ENCODE data around the gene KLF7.
A peak's percentile ranks its signal among the peaks of the same experiment; 100 is the strongest.

KLF7 gene

DNA sequence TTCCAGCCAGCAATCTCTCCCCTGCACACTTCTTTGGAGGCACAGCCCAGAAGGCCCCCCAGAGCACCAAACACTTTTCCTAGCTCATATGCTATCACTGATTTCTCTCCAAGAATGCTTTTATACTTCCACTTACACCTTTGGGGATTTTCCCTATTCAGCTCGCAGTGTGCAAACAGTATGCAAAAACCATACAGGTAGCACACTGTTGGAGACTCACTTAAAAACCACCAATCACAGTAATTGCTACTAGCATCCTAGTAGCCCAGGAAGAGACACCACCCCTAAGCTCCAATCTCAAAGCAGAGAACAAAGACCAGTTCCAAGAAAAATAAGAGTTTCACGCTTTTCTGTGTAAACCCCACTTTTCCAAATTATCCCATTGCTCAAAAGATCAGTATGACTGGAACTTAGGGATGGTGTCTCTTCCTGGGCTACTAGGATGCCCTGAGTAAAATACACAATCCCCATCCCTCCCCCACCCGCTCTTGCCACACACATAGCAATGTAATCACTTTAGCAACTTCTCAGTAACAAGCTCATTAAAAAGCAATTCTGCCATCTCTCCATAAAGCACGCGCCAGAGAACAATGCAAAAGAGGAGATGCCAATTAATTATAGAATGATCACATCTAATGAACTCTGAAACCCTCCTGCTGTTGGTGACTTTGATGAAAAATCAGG lies 43.0 kb downstream of the KLF7 start:
- DNase-seq = no peak

DNA sequence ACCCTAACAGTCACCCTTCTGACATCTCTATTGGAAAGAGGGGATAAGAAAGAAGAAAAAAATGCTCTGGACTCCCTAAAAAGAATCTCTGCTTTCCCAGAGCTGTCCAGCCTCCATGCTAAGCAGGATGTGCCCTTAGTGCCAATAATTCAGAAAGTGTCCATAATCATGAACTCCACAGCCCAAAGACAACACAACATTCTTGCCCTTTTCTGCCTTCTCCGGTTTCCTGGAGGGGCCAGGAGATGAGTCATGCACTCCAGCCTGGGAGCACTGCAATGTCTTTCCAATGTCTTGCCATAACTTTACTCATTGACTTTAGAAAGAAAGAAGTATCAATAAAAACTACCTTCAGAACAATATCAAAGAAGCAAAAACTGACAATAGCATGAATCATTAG lies 44.0 kb downstream of the KLF7 start:
- no peak for DNase-seq

DNA sequence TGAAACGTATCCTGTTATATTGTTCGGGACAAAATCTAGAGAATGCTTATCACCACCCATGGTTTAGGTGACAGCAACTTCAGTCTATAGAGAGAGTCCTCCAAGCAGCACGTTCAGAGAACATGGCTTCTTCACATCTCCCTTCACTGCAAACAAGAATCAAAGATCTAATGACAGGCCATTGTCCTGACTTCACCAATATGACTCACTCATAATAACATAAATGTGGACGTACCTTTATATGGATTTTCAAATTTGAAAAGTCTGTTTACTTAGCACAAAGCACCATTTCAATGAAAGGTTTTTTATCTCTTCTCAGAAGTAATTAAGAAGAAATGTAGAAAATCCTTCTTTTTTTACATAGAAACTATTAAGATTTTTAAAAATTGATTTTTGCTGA lies 46.7 kb downstream of the KLF7 start:
- no peak for DNase-seq

DNA sequence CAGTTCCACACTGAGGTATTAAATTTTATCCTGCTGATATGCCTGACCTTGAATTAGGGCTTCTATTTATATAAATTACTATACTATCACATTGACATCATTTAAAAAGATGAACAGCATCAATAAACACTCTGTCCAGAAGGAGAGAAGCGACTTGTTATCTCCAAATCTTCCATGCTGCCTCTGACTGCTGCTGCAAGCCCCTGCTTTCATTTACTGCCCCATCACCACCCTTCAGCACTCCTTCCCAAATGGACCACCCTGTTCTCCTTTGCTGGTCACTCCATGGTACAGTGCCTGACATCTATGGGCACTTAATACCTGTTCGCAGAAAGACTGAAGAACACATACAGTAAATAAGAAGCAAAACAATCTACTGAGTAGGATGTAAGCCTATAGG lies 48.1 kb downstream of the KLF7 start:
- DNase-seq = no peak

DNA sequence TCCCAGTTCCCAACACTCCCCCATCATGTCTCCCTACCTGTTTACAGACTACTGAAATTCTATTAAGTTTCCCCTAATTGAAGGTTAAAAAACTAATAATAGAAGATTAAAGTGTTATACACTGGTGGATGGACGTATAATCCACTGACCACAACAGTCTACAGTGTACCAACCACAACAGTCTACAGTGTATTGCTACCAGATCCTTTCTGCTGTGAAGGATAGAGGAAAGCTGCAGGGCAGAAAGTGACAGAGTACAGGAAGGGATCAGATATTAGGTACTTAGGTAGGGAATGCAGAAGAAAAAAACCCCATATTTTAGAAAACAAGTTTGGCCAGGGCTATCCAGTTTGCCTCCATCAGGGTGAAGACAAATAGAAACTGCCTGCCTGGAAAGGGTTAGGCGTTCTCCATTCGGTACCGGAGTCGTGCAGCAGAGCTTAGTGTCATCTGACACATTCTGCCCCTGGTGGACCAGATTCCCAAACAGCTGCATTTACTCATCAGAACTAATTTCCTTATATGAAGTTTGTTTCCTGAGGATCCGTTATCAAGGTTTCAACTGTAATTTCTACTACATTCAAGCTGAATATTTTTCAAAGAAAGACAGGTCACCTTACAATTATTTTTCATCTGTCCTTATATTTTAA lies 49.9 kb downstream of the KLF7 start:
- peak; percentile 38 for DNase-seq

DNA sequence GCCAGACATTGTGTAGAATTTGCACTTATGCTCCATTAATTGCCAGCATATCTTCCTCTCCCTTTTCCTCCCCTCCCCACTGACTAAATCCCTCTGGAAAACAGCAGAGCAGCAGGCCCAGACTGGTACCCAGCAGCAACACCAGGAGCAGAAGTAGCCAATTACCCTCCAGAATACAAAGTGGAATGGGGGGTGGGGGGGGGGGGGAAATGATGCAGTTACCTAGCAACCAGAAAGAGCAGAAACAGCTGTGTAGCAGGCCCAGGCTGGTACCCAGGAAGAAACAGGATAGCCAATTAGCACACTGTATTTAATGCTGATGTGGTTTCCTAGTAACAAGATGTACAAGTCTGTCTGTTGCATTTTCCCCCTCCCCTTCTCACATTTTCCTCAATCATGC lies 52.3 kb downstream of the KLF7 start:
- DNase-seq = no peak

DNA sequence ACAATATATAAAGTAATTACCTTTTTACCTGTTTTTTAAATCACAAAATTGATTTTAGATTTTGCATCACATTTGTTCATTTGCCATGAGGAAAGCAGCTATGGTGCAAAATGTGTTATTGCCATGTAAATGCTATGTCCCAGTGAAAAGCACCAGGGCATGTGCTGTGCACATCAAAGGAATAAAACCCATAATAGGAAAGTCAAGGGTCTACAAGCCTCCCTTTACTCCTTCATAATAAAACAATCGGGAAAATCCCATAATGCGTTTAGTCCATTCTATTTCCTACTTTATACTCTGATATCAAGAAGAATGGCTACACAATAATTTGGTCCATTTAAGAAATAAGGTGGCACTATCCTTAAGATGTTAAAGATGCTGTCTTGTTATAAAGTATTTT lies 53.0 kb downstream of the KLF7 start:
- DNase-seq = no peak

GRCh38 chr2:207112383-207112782 lies 53.4 kb downstream of the KLF7 start:
- no peak for DNase-seq

- no peak for DNase-seq
These were observed 54.0 kb downstream of the KLF7 start for GRCh38 chr2:207111757-207112156.

- DNase-seq = no peak
These were observed 55.0 kb downstream of the KLF7 start for GRCh38 chr2:207110715-207111114.

DNA sequence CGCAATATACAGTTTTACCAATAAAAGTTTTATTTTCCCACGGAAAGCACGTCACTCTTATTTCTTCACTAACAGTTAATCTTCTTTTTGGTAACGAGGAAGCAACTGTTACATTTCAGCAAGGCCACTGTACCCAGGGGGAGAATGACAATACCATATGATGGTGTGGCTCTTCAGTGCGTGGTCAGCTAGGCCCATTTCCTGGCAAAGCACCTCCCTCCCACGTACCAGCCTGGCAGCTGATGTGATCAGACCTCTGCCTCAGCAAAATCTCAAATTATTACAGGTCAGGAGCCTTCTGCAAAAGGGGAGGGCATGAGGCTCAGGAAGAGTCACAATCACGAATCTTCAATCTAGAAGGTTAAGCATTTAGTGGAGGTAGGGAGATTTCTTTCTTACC lies 55.4 kb downstream of the KLF7 start:
- no peak for DNase-seq

- DNase-seq = no peak
These were observed 56.0 kb downstream of the KLF7 start for GRCh38 chr2:207109768-207110167.

DNA sequence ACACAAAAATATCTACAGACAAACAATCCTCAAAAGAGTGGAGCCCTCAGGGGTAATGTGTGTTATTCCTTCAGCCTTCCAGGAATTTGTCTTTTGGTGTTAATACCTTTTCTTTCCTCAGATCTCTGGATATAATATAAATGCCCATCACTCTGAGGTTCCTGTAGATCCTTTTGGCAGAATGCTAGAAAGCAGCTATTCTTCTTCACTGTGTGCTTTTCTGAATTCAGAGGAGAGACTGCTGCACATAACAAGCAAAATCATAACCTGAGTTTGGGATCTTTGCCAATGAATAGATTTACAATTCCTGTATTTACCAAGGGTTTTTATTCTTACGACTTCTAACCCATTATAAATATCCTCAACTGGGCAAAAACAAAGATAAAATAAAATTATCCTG lies 57.3 kb downstream of the KLF7 start:
- no peak for DNase-seq

DNA sequence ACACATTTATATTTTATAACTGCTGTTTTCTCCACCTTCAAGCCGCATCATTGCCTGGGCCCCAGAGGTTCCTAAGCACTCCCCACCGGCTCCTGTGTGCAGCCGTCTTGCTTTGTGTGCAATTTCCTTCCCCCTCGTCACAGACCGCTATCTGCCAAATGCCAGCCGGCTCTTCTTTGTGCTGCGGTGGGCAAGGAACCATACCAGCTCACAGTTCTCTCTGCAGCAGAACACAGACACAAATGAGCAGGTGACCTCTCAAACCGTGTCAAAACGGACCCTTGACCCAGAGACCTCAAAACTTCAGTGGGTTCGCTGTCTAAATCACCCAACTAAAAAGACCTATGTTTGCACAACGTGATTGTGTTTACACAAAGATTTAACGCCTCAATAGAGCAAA lies 58.2 kb downstream of the KLF7 start:
- DNase-seq = no peak

DNA sequence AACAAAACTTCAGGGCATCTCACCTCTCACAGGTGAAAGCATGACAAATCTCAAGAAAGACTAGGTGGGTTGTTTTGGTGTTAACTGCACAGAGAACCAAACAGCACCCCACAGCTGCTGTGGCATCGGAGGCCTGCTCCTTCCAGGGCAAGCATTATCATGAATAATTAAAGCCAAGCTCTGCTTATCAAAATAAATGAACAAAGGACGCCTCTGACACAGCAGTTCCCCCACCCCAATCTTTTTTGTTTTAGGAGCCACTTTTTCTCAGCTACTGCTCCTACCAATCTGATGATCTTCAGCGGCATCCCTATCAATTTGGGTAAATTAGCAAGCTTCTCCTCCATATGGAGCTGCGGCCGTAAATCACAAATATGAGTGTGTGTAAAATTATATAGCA lies 58.6 kb downstream of the KLF7 start:
- no peak for DNase-seq

- DNase-seq = no peak
These were observed 62.6 kb downstream of the KLF7 start for GRCh38 chr2:207103132-207103531.

DNA sequence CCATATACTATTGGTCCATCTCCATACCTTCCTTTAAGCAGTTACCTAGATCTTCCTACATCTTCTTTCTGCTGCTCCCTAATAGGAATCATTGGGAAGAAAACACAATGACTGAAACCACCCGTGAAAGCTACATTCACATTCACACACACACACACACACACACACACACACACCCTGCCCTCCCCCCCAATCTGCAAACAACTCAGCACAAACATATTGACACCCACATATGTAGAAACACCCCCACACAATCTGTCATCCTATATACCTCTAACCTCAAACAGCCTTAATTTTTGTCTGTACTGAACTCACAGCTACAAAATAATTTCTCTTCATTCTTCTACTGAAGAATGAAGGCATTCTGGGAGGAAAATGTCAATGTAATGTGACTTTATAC lies 63.8 kb downstream of the KLF7 start:
- DNase-seq = no peak

- DNase-seq = no peak
These were observed 68.5 kb downstream of the KLF7 start for GRCh38 chr2:207097278-207097677.

DNA sequence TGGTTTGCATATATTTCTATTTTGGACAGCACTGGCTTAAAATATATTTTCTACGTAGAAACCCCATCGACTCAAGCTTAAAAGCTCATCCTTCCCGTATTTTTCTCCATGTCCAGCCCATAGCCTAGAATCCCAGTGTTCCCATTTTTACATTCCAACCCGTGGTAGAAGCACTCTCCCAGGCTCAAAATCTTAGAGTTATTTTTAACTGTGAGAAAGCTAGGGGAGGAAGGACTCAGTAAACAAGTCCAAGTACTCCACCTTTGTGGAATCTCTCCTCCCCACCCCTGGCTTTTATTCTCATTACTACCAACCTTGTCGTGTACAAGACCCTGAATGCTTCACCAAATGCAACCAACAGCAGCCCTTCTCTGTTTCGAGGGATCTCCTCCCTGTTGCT lies 69.8 kb downstream of the KLF7 start:
- DNase-seq = no peak

- DNase-seq = no peak
These were observed 72.5 kb downstream of the KLF7 start for GRCh38 chr2:207093234-207093633.

DNA sequence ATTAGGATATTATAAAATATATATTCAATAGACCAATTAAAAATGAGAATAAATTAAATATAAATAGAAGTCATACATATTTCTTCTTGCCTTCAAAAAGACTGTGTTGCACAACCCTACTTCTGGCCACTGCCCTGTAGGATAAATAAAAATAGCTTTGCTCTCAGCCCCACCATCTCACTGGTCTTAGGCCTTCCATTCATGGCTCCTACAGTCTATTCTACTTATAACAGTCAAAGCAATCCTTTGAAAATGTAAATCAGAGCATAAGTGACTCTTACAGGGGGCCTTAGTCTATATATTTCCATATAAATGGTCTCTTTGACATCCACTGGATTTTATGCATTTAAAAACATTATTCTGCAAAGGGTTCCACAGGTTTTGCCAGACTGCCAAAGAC lies 72.9 kb downstream of the KLF7 start:
- no peak for DNase-seq

DNA sequence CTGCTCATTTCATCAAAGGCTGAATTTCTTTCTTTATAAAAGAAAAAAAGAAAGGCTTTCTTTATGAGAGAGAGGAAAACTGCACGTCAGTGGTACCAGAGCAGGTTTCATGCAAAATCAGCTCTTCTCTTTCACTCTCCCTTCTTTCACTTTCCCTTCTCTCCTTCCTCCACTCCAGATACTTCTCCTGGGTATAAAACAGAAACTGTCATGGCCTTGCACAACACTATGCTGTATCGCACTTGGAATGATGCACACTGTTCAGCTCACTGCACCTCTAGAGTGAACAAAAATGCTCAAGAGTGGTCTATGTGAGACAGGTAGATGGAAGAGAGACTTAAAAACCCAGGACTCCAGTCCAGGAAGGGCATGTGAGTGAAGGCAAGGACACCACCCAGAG lies 73.8 kb downstream of the KLF7 start:
- no peak for DNase-seq

DNA sequence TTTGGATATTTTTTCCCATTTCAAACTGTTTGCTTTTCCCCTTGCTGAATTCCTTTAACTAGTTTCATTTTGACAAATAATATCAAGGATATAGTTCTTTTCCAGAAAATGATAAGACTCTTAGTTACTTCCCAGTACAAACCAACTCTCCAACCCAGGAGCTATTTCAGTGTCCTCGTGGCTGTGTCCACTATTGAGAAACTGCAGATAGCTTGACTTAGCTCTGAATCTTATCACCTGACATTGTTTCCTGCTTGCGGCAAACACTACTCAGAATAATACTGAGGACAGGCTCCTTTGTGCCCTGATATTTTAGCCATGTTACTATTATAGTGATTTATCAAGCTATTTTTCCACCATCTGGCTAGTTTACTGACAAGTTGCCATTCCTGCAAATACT lies 74.6 kb downstream of the KLF7 start:
- no peak for DNase-seq

- DNase-seq = no peak
These were observed 75.4 kb downstream of the KLF7 start for GRCh38 chr2:207090389-207090788.

- no peak for DNase-seq
These were observed 76.9 kb downstream of the KLF7 start for GRCh38 chr2:207088839-207089238.
